IMR-90 (cell line): ENCODE results near the gene TRIM66. TPM values are rescaled to one million over a fixed set of nuclear protein-coding genes. Genes with fewer than 3 reads are reported as not detected.

ENCODE experiments used
- ATAC-seq: fragments of 200-7000 bp; cut with Tn5 transposase; 2 replicates; pipeline ENCODE4 v1.9.1; 2020; ENCODE audit warnings: low read depth, mild to moderate bottlenecking, moderate library complexity
- BruUV-seq: library from RNA; stranded (reverse); fragments of 400-500 nt; replicated peaks from 2 replicates; lab custom pipeline; 2021; lab: Mats Ljungman, UMichigan
- CTCF ChIA-PET: fragments of 300-600 bp; formaldehyde crosslinking; extraction: SDS; loops from one replicate; lab custom pipeline; 2021; ENCODE audit warnings: antibody characterized with exemption; lab: Yijun Ruan, JAX
- POLR2A ChIA-PET: fragments of 300-600 bp; sonication (Branson Sonifier 250); formaldehyde crosslinking; loops from one replicate; lab custom pipeline; 2022; ENCODE audit warnings: antibody characterized with exemption; ENCODE audit not compliant: unreplicated experiment; lab: Charles Lee
- DNase-seq: peaks from one replicate; pipeline ENCODE4 v3.0.0; 2013
- H2AFZ ChIP-seq: replicated peaks from 2 replicates; pipeline ENCODE3; 2013; ENCODE audit warnings: low read length, mild to moderate bottlenecking; ENCODE audit not compliant: poor library complexity
- H2AK5ac ChIP-seq: 2 replicates; pipeline ENCODE4 v1.6.1; 2013; ENCODE audit warnings: low read depth, low read length, inconsistent platforms
- H2AK9ac ChIP-seq: replicated peaks from 2 replicates; pipeline ENCODE3; 2013; ENCODE audit warnings: mild to moderate bottlenecking, low read depth, low read length, moderate library complexity; ENCODE audit not compliant: poor library complexity
- H2BK120ac ChIP-seq: 2 replicates; pipeline ENCODE4 v1.6.1; 2013; ENCODE audit warnings: low read depth, low read length, inconsistent platforms
- H2BK15ac ChIP-seq: 3 replicates; pipeline ENCODE4 v1.6.1; 2013; ENCODE audit warnings: low read depth, low read length, inconsistent platforms
- H2BK20ac ChIP-seq: 2 replicates; pipeline ENCODE4 v1.6.1; 2013; ENCODE audit warnings: low read depth, mild to moderate bottlenecking, inconsistent platforms, low read length, moderate library complexity
- H2BK5ac ChIP-seq: 2 replicates; pipeline ENCODE4 v1.6.1; 2013; ENCODE audit warnings: mild to moderate bottlenecking, low read depth, low read length, inconsistent platforms; ENCODE audit not compliant: poor library complexity, severe bottlenecking
- H3K14ac ChIP-seq: replicated peaks from 2 replicates; pipeline ENCODE4 v1.6.1; 2013; ENCODE audit warnings: low read depth, low read length, inconsistent platforms
- H3K18ac ChIP-seq: 2 replicates; pipeline ENCODE4 v1.6.1; 2013; ENCODE audit warnings: low read depth, low read length, control low read depth
- H3K23ac ChIP-seq: 2 replicates; pipeline ENCODE4 v1.6.1; 2013; ENCODE audit warnings: low read depth, low read length, inconsistent platforms
- H3K27ac ChIP-seq: 2 replicates; pipeline ENCODE4 v1.5.1; 2013; ENCODE audit warnings: mild to moderate bottlenecking, control low read depth, low read length; ENCODE audit not compliant: insufficient read depth
- H3K27me3 ChIP-seq: 2 replicates; pipeline ENCODE4 v1.6.1; 2013; ENCODE audit warnings: low read length; ENCODE audit not compliant: control insufficient read depth, insufficient read depth
- H3K36me3 ChIP-seq: 2 replicates; pipeline ENCODE4 v1.6.1; 2013; ENCODE audit warnings: low read length, mixed read lengths; ENCODE audit not compliant: control insufficient read depth, insufficient read depth
- H3K4ac ChIP-seq: 2 replicates; pipeline ENCODE4 v1.6.1; 2013; ENCODE audit warnings: low read depth, low read length, inconsistent platforms
- H3K4me1 ChIP-seq: 2 replicates; pipeline ENCODE4 v1.6.1; 2013; ENCODE audit warnings: low read length, mixed read lengths; ENCODE audit not compliant: control insufficient read depth, insufficient read depth
- H3K4me2 ChIP-seq: 2 replicates; pipeline ENCODE4 v1.6.1; 2013; ENCODE audit warnings: low read depth, mild to moderate bottlenecking, control low read depth, low read length, moderate library complexity
- H3K4me3 ChIP-seq: 2 replicates; pipeline ENCODE4 v1.5.1; 2013; ENCODE audit warnings: low read depth, mild to moderate bottlenecking, control low read depth, low read length, moderate library complexity; ENCODE audit not compliant: insufficient read depth
- H3K56ac ChIP-seq: 2 replicates; pipeline ENCODE4 v1.6.1; 2013; ENCODE audit warnings: low read length, inconsistent platforms; ENCODE audit not compliant: insufficient read depth; ENCODE audit errors: extremely low read depth
- H3K79me1 ChIP-seq, 2 experiments: 2 replicates each; pipeline ENCODE4 v1.6.1; 2013; ENCODE audit warnings: low read length in 2 of 2, inconsistent platforms in 1 of 2, low read depth in 1 of 2
- H3K9ac ChIP-seq: 2 replicates; pipeline ENCODE4 v1.6.1; 2013; ENCODE audit warnings: low read depth, low read length, control low read depth
- H3K9me1 ChIP-seq: 2 replicates; pipeline ENCODE4 v1.6.1; 2013; ENCODE audit warnings: low read length, inconsistent platforms; ENCODE audit not compliant: insufficient read depth
- H3K9me3 ChIP-seq: 2 replicates; pipeline ENCODE4 v1.6.1; 2013; ENCODE audit warnings: low read length; ENCODE audit not compliant: control insufficient read depth, insufficient read depth
- H4K20me1 ChIP-seq: 2 replicates; pipeline ENCODE4 v1.6.1; 2013; ENCODE audit warnings: low read length, inconsistent platforms; ENCODE audit not compliant: insufficient read depth
- H4K5ac ChIP-seq: 2 replicates; pipeline ENCODE4 v1.6.1; 2013; ENCODE audit warnings: mild to moderate bottlenecking, low read depth, low read length, control low read depth
- H4K8ac ChIP-seq, 2 experiments: 2 replicates each; pipeline ENCODE4 v1.6.1; 2013; ENCODE audit warnings: low read depth in 2 of 2, low read length in 2 of 2, control low read depth in 1 of 2, inconsistent platforms in 1 of 2
- H4K91ac ChIP-seq: 2 replicates; pipeline ENCODE4 v1.6.1; 2013; ENCODE audit warnings: low read depth, low read length, inconsistent platforms; ENCODE audit not compliant: insufficient read depth
- BHLHE40 ChIP-seq: fragments of 150-350 bp; IDR thresholded peaks from 2 replicates; pipeline ENCODE4 v1.6.1; 2016; ENCODE audit warnings: mild to moderate bottlenecking, low read depth, low read length
- CEBPB ChIP-seq: IDR thresholded peaks from 2 replicates; pipeline ENCODE4 v1.6.1; 2012; ENCODE audit warnings: low read depth, low read length, improper control_type of control experiment
- CHD1 ChIP-seq: IDR thresholded peaks from 2 replicates; pipeline ENCODE4 v1.6.1; 2012; ENCODE audit warnings: low read depth, low read length, improper control_type of control experiment
- CTCF ChIP-seq: conservative IDR thresholded peaks from 2 replicates; pipeline ENCODE4 v1.5.1; 2012; ENCODE audit warnings: mild to moderate bottlenecking, low read depth, low read length, improper control_type of control experiment
- ELK1 ChIP-seq: fragments of 150-350 bp; IDR thresholded peaks from 2 replicates; pipeline ENCODE4 v1.6.1; 2016; ENCODE audit warnings: low read depth, mild to moderate bottlenecking, low read length, moderate library complexity, borderline replicate concordance
- FOS ChIP-seq: fragments of 150-350 bp; IDR thresholded peaks from 2 replicates; pipeline ENCODE4 v1.6.1; 2016; ENCODE audit warnings: low read depth, low read length
- MAFK ChIP-seq: IDR thresholded peaks from 2 replicates; pipeline ENCODE4 v1.6.1; 2012; ENCODE audit warnings: low read depth, low read length, improper control_type of control experiment
- MAZ ChIP-seq: IDR thresholded peaks from 2 replicates; pipeline ENCODE4 v1.6.1; 2012; ENCODE audit warnings: low read depth, mild to moderate bottlenecking, low read length, improper control_type of control experiment, moderate library complexity, borderline replicate concordance
- MXI1 ChIP-seq: IDR thresholded peaks from 2 replicates; pipeline ENCODE4 v1.6.1; 2012; ENCODE audit warnings: low read depth, mild to moderate bottlenecking, low read length, moderate library complexity, borderline replicate concordance
- NFE2L2 ChIP-seq: fragments of 150-350 bp; IDR thresholded peaks from 2 replicates; pipeline ENCODE4 v1.6.1; 2016; ENCODE audit warnings: low read depth, mild to moderate bottlenecking, low read length
- POLR2A ChIP-seq: IDR thresholded peaks from 2 replicates; pipeline ENCODE4 v1.6.1; 2012; ENCODE audit warnings: mild to moderate bottlenecking, low read depth, low read length
- RAD21 ChIP-seq: IDR thresholded peaks from 2 replicates; pipeline ENCODE4 v1.6.1; 2012; ENCODE audit warnings: low read length, improper control_type of control experiment
- RCOR1 ChIP-seq: IDR thresholded peaks from 2 replicates; pipeline ENCODE4 v1.6.1; 2012; ENCODE audit warnings: mild to moderate bottlenecking, low read length, improper control_type of control experiment; ENCODE audit not compliant: insufficient replicate concordance
- RFX5 ChIP-seq: IDR thresholded peaks from 2 replicates; pipeline ENCODE4 v1.8.0; 2012; ENCODE audit warnings: low read depth, mild to moderate bottlenecking, low read length, moderate library complexity
- SMC3 ChIP-seq: fragments of 150-350 bp; IDR thresholded peaks from 2 replicates; pipeline ENCODE4 v1.6.1; 2016; ENCODE audit warnings: low read depth, mild to moderate bottlenecking, antibody characterized with exemption, low read length, moderate library complexity
- USF2 ChIP-seq: fragments of 150-350 bp; IDR thresholded peaks from 2 replicates; pipeline ENCODE4 v1.6.1; 2017; ENCODE audit warnings: mild to moderate bottlenecking, antibody characterized with exemption, low read length, low read depth
- WGBS, 2 experiments: methylation state at CpG; one replicate each; pipeline versions ENCODE4 v1.1.5 to v1.1.7; 2013; ENCODE audit warnings: missing lambda C conversion rate in 2 of 2; ENCODE audit not compliant: insufficient read length in 1 of 2; ENCODE audit errors: extremely low coverage in 2 of 2; 5-methylcytosine and 5-hydroxymethylcytosine counted together
- dilution Hi-C: fragments of 300-500 bp; cut with HindIII; formaldehyde crosslinking; loops from one replicate; pipeline ENCODE4 v1.14.3; 2018; ENCODE audit warnings: low sequenced_read_pairs; ENCODE audit not compliant: unreplicated experiment
- in situ Hi-C: fragments of 300-500 bp; cut with MboI; formaldehyde crosslinking; loops from 3 replicates; pipeline ENCODE4 v1.14.3; 2019; ENCODE audit warnings: low sequenced_read_pairs, inconsistent platforms, mixed read lengths
- intact Hi-C: fragments of 100-400 bp; cut with micrococcal nuclease; formaldehyde crosslinking; loops from 2 replicates; pipeline ENCODE4 v1.10.0; 2022
- polyA plus RNA-seq, 3 experiments: library from polyadenylated mRNA; depleted of rRNA; stranded (reverse); fragments of >200 nt; gene quantifications; 2 replicates each; pipeline ENCODE4 v1.2.3, GENCODE V29; 2012; ENCODE audit warnings: low replicate concordance in 1 of 3
- total RNA-seq: library from RNA; depleted of rRNA; stranded (reverse); fragments of >200 nt; gene quantifications from 2 replicates; pipeline ENCODE4 v1.2.3, GENCODE V29; 2012

The TRIM66 gene
- total and polyA plus RNA-seq, 2 of the 4 experiments (the other 2 are of a cell fraction): 4.4 to 5.0 TPM

GRCh38 chr11:8641332-8641731 is 41.1 kb downstream of the TRIM66 start:
- no peak overlapping the region for H2AK5ac ChIP-seq
- no peak overlapping the region for H3K9ac ChIP-seq
- H3K14ac ChIP-seq: no peak overlapping the region
- H3K27ac ChIP-seq: no peak overlapping the region
- no peak overlapping the region for H3K4me2 ChIP-seq
- no peaks in the 10 kb centered on the region for H4K20me1 ChIP-seq
- TF ChIP-seq RFX5 (no peak), BHLHE40 (no peak), USF2 (no peak), RCOR1 (no peak), MAFK (no peak), SMC3 (no peak), RAD21 (no peak), POLR2A (no peak), CTCF (no peak), MAZ (no peak), MXI1 (no peak), NFE2L2 (no peak), FOS (no peak), CEBPB (no peak), ELK1 (no peak), CHD1 (no peak)
- H2AK9ac ChIP-seq: no peak overlapping the region
- POLR2A ChIA-PET: no interaction called here
- no peaks in the 10 kb centered on the region for H3K27me3 ChIP-seq
- H3K23ac ChIP-seq: no peak overlapping the region
- intact Hi-C loops (no loop called here), dilution Hi-C loops (no loop called here), in situ Hi-C loops (no loop called here)
- H3K9me1 ChIP-seq: peaks cover 9% of the 10 kb centered on the region
- H3K56ac ChIP-seq: no peak overlapping the region
- WGBS, 2 experiments: 100% methylated on average over 2 of the region's 2 CpGs; no CpG with 5 or more reads in 1 of the 2 experiments
- DNase-seq (no peak), ATAC-seq (no peak)
- no peak overlapping the region for H4K91ac ChIP-seq
- no peak overlapping the region for H2BK120ac ChIP-seq
- H2BK5ac ChIP-seq: no peak overlapping the region
- no peak overlapping the region for H3K18ac ChIP-seq
- H3K4ac ChIP-seq: no peak overlapping the region
- no peak overlapping the region for H3K4me3 ChIP-seq
- CTCF ChIA-PET: interaction anchor here (0.6 to 1.1 kb wide), 2 partner anchors 37 to 1958 kb away, joined by 3 read pairs; partner anchors contain the start of gene MRPL17
- no peak overlapping the region for H4K5ac ChIP-seq
- no peak overlapping the region for H4K8ac ChIP-seq
- no peak overlapping the region for H2BK20ac ChIP-seq
- BruUV-seq: no TSS peak
- H2BK15ac ChIP-seq: no peak overlapping the region
- H3K4me1 ChIP-seq: peaks cover 2% of the 10 kb centered on the region; the same call in 1 of the 2 replicates
- H3K36me3 ChIP-seq: peaks cover 30% of the 10 kb centered on the region
- no peaks in the 10 kb centered on the region for H3K9me3 ChIP-seq
- no peak overlapping the region for H2AFZ ChIP-seq
- H3K79me1 ChIP-seq: no peaks in the 10 kb centered on the region; a peak in 1 of 4 replicates
